A673 (cell line): ENCODE results near the gene SCNN1A. TPM values are rescaled to one million over a fixed set of nuclear protein-coding genes. Genes with fewer than 3 reads are reported as not detected.

Experiments used
- BruUV-seq: library from RNA; stranded (reverse); fragments of 400-500 nt; replicated peaks from 2 replicates; lab custom pipeline; 2021; lab: Mats Ljungman, UMichigan
- CTCF ChIA-PET: fragments of 300-600 bp; sonication (Branson Sonifier 250); formaldehyde crosslinking; loops from one replicate; lab custom pipeline; 2022; ENCODE audit warnings: antibody characterized with exemption; lab: Charles Lee
- POLR2A ChIA-PET: fragments of 300-600 bp; sonication (Branson Sonifier 250); formaldehyde crosslinking; loops from one replicate; lab custom pipeline; 2022; ENCODE audit warnings: antibody characterized with exemption; ENCODE audit not compliant: low non-redundant PET; lab: Charles Lee
- DNase-seq: peaks from one replicate; pipeline ENCODE4 v3.0.0-alpha.2; 2015; ENCODE audit warnings: low spot score
- H3K27ac ChIP-seq: fragments of 200-600 bp; sonication (generic); 2 replicates; pipeline ENCODE4 v1.5.1; 2016; ENCODE audit warnings: mixed run types, low read depth, mild to moderate bottlenecking, mixed read lengths, antibody characterized with exemption, low read length; ENCODE audit not compliant: poor library complexity, severe bottlenecking
- H3K27me3 ChIP-seq: fragments of 200-600 bp; sonication (generic); replicated peaks from 2 replicates; pipeline ENCODE4 v1.6.1; 2017; ENCODE audit warnings: mixed run types, low read depth, mild to moderate bottlenecking, mixed read lengths, antibody characterized with exemption, low read length; ENCODE audit not compliant: insufficient read depth, poor library complexity
- H3K36me3 ChIP-seq: fragments of 200-600 bp; sonication (generic); 2 replicates; pipeline ENCODE4 v1.6.1; 2016; ENCODE audit warnings: mixed run types, mild to moderate bottlenecking, mixed read lengths, antibody characterized with exemption, low read length; ENCODE audit not compliant: insufficient read depth, poor library complexity, severe bottlenecking
- H3K4me1 ChIP-seq: fragments of 200-600 bp; sonication (generic); 2 replicates; pipeline ENCODE4 v1.6.1; 2017; ENCODE audit warnings: mixed run types, mild to moderate bottlenecking, mixed read lengths, antibody characterized with exemption, low read length; ENCODE audit not compliant: insufficient read depth, poor library complexity, severe bottlenecking
- H3K4me3 ChIP-seq: fragments of 200-600 bp; sonication (generic); 2 replicates; pipeline ENCODE4 v1.5.1; 2016; ENCODE audit warnings: low read depth, mixed run types, mild to moderate bottlenecking, mixed read lengths, low read length; ENCODE audit not compliant: poor library complexity, severe bottlenecking
- H3K9me3 ChIP-seq: fragments of 200-600 bp; sonication (generic); 2 replicates; pipeline ENCODE4 v1.6.1; 2016; ENCODE audit warnings: mixed run types, low read depth, mild to moderate bottlenecking, mixed read lengths, antibody characterized with exemption, low read length; ENCODE audit not compliant: poor library complexity, severe bottlenecking
- EZH2 ChIP-seq: fragments of 200-600 bp; sonication (generic); IDR thresholded peaks from 2 replicates; pipeline ENCODE4 v1.6.1; 2017; ENCODE audit warnings: borderline replicate concordance, low read depth, mild to moderate bottlenecking, mixed read lengths, antibody characterized with exemption, low read length; ENCODE audit not compliant: poor library complexity, severe bottlenecking
- intact Hi-C: fragments of 100-400 bp; cut with micrococcal nuclease; formaldehyde crosslinking; loops from one replicate; pipeline ENCODE4 v1.10.0; 2022; ENCODE audit not compliant: unreplicated experiment
- total RNA-seq: library from RNA; stranded (reverse); gene quantifications from 2 replicates; pipeline ENCODE4 v1.2.3, GENCODE V29; 2021
- TF ChIP-seq, protein P1 (sequence below): fragments of 300-800, 200-600 bp; sonication (generic); conservative IDR thresholded peaks from 2 replicates; pipeline ENCODE4 v1.5.1; 2017; ENCODE audit warnings: low read depth, mild to moderate bottlenecking, antibody characterized with exemption, low read length, moderate library complexity, mixed read lengths

SCNN1A gene
- total RNA-seq, 1 experiment from 2014 or later: not detected

DNA sequence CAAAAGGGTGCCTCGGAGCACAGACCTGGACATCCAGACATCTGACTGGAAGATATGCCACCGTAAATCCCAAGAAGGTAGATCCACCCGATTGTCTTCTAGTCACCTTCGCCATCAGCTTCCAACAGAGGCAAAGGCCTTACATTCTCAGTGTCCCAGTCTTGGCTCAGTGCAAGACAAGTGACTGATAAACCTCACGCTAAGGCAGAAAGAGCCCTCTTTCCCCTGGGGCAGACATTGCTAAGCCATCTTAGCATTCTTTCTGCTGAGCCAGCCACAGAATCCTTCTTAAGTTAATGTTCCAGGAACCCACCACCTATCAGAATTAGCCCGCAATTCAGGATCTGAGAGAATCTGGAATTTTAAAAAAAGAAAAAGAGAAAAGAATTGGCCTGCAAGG is 69.2 kb downstream of the SCNN1A start:
- H3K36me3 ChIP-seq: no peaks in the 10 kb centered on the region
- DNase-seq: no peak
- no peak overlapping the region for H3K27ac ChIP-seq
- intact Hi-C loops: no loop called here
- H3K27me3 ChIP-seq: no peaks in the 10 kb centered on the region
- ChIA-PET CTCF (no interaction called here), POLR2A (interaction anchor here (0.7 kb wide), 1 partner anchor 228 kb away, joined by 4 read pairs; the partner anchor contains the start of gene GAPDH)
- no peak overlapping the region for H3K4me3 ChIP-seq
- no peaks in the 10 kb centered on the region for H3K4me1 ChIP-seq
- TF ChIP-seq, protein P1, sequence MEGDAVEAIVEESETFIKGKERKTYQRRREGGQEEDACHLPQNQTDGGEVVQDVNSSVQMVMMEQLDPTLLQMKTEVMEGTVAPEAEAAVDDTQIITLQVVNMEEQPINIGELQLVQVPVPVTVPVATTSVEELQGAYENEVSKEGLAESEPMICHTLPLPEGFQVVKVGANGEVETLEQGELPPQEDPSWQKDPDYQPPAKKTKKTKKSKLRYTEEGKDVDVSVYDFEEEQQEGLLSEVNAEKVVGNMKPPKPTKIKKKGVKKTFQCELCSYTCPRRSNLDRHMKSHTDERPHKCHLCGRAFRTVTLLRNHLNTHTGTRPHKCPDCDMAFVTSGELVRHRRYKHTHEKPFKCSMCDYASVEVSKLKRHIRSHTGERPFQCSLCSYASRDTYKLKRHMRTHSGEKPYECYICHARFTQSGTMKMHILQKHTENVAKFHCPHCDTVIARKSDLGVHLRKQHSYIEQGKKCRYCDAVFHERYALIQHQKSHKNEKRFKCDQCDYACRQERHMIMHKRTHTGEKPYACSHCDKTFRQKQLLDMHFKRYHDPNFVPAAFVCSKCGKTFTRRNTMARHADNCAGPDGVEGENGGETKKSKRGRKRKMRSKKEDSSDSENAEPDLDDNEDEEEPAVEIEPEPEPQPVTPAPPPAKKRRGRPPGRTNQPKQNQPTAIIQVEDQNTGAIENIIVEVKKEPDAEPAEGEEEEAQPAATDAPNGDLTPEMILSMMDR: no peak
- TF ChIP-seq EZH2: no peak
- no TSS peak for BruUV-seq
- H3K9me3 ChIP-seq: no peaks in the 10 kb centered on the region

DNA sequence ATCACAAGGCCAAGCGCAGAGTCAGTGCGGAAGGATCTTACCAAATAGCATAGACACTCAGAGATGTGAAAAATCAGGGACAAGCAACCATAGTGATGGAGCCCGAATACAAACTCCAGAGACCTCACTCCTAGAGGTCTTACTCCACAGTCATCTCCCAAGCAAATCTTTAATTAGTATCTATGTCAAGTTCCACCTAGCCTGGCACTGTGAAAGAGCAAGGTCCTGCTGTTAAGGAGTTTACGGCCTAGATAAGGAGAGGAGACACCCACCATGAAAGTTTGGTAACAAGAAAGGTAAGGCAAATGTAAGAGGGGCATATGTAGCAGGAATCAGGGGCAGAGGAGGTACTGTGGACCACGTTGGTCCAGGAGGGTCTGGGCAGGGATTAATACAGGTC is 72.3 kb downstream of the SCNN1A start:
- Histone ChIP-seq H3K27ac (no peak overlapping the region), H3K4me3 (no peak overlapping the region), H3K27me3 (no peaks in the 10 kb centered on the region), H3K4me1 (no peaks in the 10 kb centered on the region), H3K36me3 (no peaks in the 10 kb centered on the region), H3K9me3 (no peaks in the 10 kb centered on the region)
- intact Hi-C loops: no loop called here
- no TSS peak for BruUV-seq
- CTCF ChIA-PET: no interaction called here
- TF ChIP-seq EZH2: no peak
- TF ChIP-seq, protein P1: no peak
- DNase-seq: no peak
- POLR2A ChIA-PET: no interaction called here

DNA sequence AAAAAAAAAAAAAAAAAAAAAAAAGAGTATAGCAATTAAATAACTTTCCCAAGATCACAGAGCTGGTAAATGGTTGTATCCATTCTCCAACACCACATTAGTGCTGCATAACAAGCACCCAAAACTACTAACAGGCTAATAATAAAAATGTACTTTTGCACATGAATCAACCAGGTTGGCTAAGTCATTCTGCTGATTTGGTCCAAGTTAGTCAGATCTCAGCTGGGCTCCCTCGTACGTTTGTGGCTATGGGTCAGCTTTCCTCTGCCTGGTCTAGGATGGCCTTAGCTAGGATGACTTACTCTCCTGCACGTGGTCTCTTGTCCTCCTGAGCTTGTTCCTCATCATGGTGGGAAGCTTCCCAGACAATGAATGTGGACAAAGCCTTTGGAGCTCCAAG is 72.7 kb downstream of the SCNN1A start:
- ChIA-PET POLR2A (no interaction called here), CTCF (no interaction called here)
- intact Hi-C loops: no loop called here
- DNase-seq: no peak
- BruUV-seq: no TSS peak
- TF ChIP-seq EZH2: no peak
- TF ChIP-seq, protein P1: no peak
- Histone ChIP-seq H3K9me3 (no peaks in the 10 kb centered on the region), H3K4me3 (no peak overlapping the region), H3K36me3 (no peaks in the 10 kb centered on the region), H3K27ac (no peak overlapping the region), H3K27me3 (no peaks in the 10 kb centered on the region), H3K4me1 (no peaks in the 10 kb centered on the region)
